ACC112 (cell line): Measurements from ENCODE around the gene ZFP1.
"Not testable (repeated sequence)": the region's sequence is repeated elsewhere in the genome, so short reads cannot be mapped to it uniquely, and the experiment has no call there.

Experiments
- H2AFZ ChIP-seq: fragments of 200-600 bp; sonication (generic); one replicate; pipeline ENCODE4 v1.6.0; 2017; ENCODE audit warnings: antibody characterized with exemption, low read length; ENCODE audit not compliant: unreplicated experiment
- H3K27ac ChIP-seq: fragments of 200-600 bp; sonication (generic); 2 replicates; pipeline ENCODE4 v1.5.1; 2014; ENCODE audit warnings: low read depth, mild to moderate bottlenecking, antibody characterized with exemption, low read length, moderate library complexity
- H3K27me3 ChIP-seq: fragments of 200-600 bp; sonication (generic); 2 replicates; pipeline ENCODE4 v1.6.1; 2014; ENCODE audit warnings: mild to moderate bottlenecking, antibody characterized with exemption, low read length, moderate library complexity, mixed read lengths; ENCODE audit not compliant: insufficient read depth
- H3K36me3 ChIP-seq: fragments of 200-600 bp; sonication (generic); 2 replicates; pipeline ENCODE4 v1.6.1; 2016; ENCODE audit warnings: mild to moderate bottlenecking, antibody characterized with exemption, low read length, moderate library complexity, mixed read lengths; ENCODE audit not compliant: insufficient read depth
- H3K4me1 ChIP-seq: fragments of 200-600 bp; sonication (generic); one replicate; pipeline ENCODE4 v1.6.1; 2016; ENCODE audit warnings: low read length, mixed read lengths; ENCODE audit not compliant: insufficient read depth, unreplicated experiment, control insufficient read depth
- H3K4me3 ChIP-seq: fragments of 200-600 bp; sonication (generic); 2 replicates; pipeline ENCODE4 v1.5.1; 2014; ENCODE audit warnings: mild to moderate bottlenecking, low read depth, low read length
- H3K79me2 ChIP-seq: fragments of 200-600 bp; sonication (generic); one replicate; pipeline ENCODE4 v1.6.0; 2016; ENCODE audit warnings: low read length; ENCODE audit not compliant: control insufficient read depth, unreplicated experiment, insufficient read depth

The ZFP1 gene

GRCh38 chr16:75205438-75205837 lies 57.1 kb downstream of the ZFP1 start:
- not testable (repeated sequence) for H3K36me3 ChIP-seq, H3K27me3 ChIP-seq, H3K4me1 ChIP-seq, H3K27ac ChIP-seq, H3K79me2 ChIP-seq, H3K4me3 ChIP-seq, H2AFZ ChIP-seq

- not testable (repeated sequence) for H3K4me1 ChIP-seq, H3K36me3 ChIP-seq, H2AFZ ChIP-seq
Observed at GRCh38 chr16:75205961-75206748, 57.8 kb downstream of the ZFP1 start.

GRCh38 chr16:75206749-75207451 lies 58.6 kb downstream of the ZFP1 start, which contains the start of gene CTRB2:
Gene CTRB2 (minus strand): TSS chr16:75207161. CDS start chr16:75207141, 20 bp downstream.
- H3K4me3 ChIP-seq: no peak within 1 kb of the TSS
- H2AFZ ChIP-seq: no peak within 1 kb of the TSS
- H3K36me3 ChIP-seq: no peaks in the 10 kb centered on the region
- no peak within 1 kb of the TSS for H3K27ac ChIP-seq
- no peaks in the 10 kb centered on the region for H3K79me2 ChIP-seq
- no peaks in the 10 kb centered on the region for H3K4me1 ChIP-seq
- no peaks in the 10 kb centered on the region for H3K27me3 ChIP-seq

More at GRCh38 chr16:75205961-75206748, 57.8 kb downstream of the ZFP1 start:
- not testable (repeated sequence) for H3K27ac ChIP-seq, H3K27me3 ChIP-seq, H3K4me3 ChIP-seq, H3K79me2 ChIP-seq

- no peak overlapping the region for H3K4me3 ChIP-seq
- no peaks in the 10 kb centered on the region for H3K36me3 ChIP-seq
- H2AFZ ChIP-seq: no peak overlapping the region
- H3K27me3 ChIP-seq: no peaks in the 10 kb centered on the region
- H3K4me1 ChIP-seq: no peaks in the 10 kb centered on the region
- H3K79me2 ChIP-seq: no peaks in the 10 kb centered on the region
- H3K27ac ChIP-seq: no peak overlapping the region
Observed at GRCh38 chr16:75207831-75208230, 59.5 kb downstream of the ZFP1 start.

- no peak overlapping the region for H3K27ac ChIP-seq
- H3K4me1 ChIP-seq: no peaks in the 10 kb centered on the region
- no peaks in the 10 kb centered on the region for H3K27me3 ChIP-seq
- no peaks in the 10 kb centered on the region for H3K79me2 ChIP-seq
- no peak overlapping the region for H2AFZ ChIP-seq
- no peaks in the 10 kb centered on the region for H3K36me3 ChIP-seq
- H3K4me3 ChIP-seq: no peak overlapping the region
Observed at GRCh38 chr16:75208242-75208825, 60.0 kb downstream of the ZFP1 start.

- H3K4me3 ChIP-seq: no peak overlapping the region
- no peak overlapping the region for H2AFZ ChIP-seq
- no peaks in the 10 kb centered on the region for H3K79me2 ChIP-seq
- H3K27me3 ChIP-seq: no peaks in the 10 kb centered on the region
- no peaks in the 10 kb centered on the region for H3K36me3 ChIP-seq
- no peaks in the 10 kb centered on the region for H3K4me1 ChIP-seq
- H3K27ac ChIP-seq: no peak overlapping the region
Observed at GRCh38 chr16:75208861-75209505, 60.7 kb downstream of the ZFP1 start.

- not testable (repeated sequence) for H2AFZ ChIP-seq, H3K27ac ChIP-seq, H3K4me1 ChIP-seq, H3K79me2 ChIP-seq, H3K36me3 ChIP-seq, H3K27me3 ChIP-seq, H3K4me3 ChIP-seq
Observed at GRCh38 chr16:75209514-75209913, 61.2 kb downstream of the ZFP1 start.

- no peaks in the 10 kb centered on the region for H3K79me2 ChIP-seq
- no peaks in the 10 kb centered on the region for H3K4me1 ChIP-seq
- H2AFZ ChIP-seq: no peak overlapping the region
- no peaks in the 10 kb centered on the region for H3K27me3 ChIP-seq
- H3K27ac ChIP-seq: no peak overlapping the region
- H3K36me3 ChIP-seq: no peaks in the 10 kb centered on the region
- H3K4me3 ChIP-seq: no peak overlapping the region
Observed at GRCh38 chr16:75209944-75210343, 61.6 kb downstream of the ZFP1 start.

GRCh38 chr16:75211286-75211685 lies 63.0 kb downstream of the ZFP1 start:
- not testable (repeated sequence) for H3K27me3 ChIP-seq, H3K4me3 ChIP-seq, H3K79me2 ChIP-seq, H3K27ac ChIP-seq, H2AFZ ChIP-seq, H3K4me1 ChIP-seq, H3K36me3 ChIP-seq

- Histone ChIP-seq H3K27ac (no peak overlapping the region), H3K79me2 (no peaks in the 10 kb centered on the region), H3K4me3 (no peak overlapping the region), H3K4me1 (peaks cover 3% of the 10 kb centered on the region), H3K36me3 (no peaks in the 10 kb centered on the region), H2AFZ (no peak overlapping the region), H3K27me3 (no peaks in the 10 kb centered on the region)
Observed at GRCh38 chr16:75216127-75216526, 67.8 kb downstream of the ZFP1 start.
